Peyer's patch (tissue), 4 donors: ENCODE results near the gene FRS2.

Source experiments
- CTCF ChIP-seq, 6 experiments: fragments of 450-650 bp in 4 of 6; fragments of 200-600 bp in 2 of 6; sonication (generic) in 1 of 6; IDR thresholded peaks; one replicate each; pipeline ENCODE4 v1.5.1; 2017 to 2019; ENCODE audit warnings: antibody characterized with exemption in 6 of 6, mild to moderate bottlenecking in 3 of 6, moderate library complexity in 1 of 6
- POLR2A ChIP-seq, 2 donors: fragments of 450-650 bp; IDR thresholded peaks; one replicate each; pipeline ENCODE4 v1.5.1; 2017; ENCODE audit warnings: antibody characterized with exemption in 2 of 2, mild to moderate bottlenecking in 2 of 2, moderate library complexity in 2 of 2

GRCh38 chr12:69524755-69525469 lies 54.7 kb downstream of the FRS2 start:
- TF ChIP-seq CTCF (IDR thresholded peaks at IDR 0.05) (no peak), POLR2A (IDR thresholded peaks at IDR 0.05) (no peak)
